Erythroblast (primary cell): Measurements from ENCODE around the gene MICAL2.

Source experiments
- GATA1 ChIP-seq: IDR thresholded peaks from 2 replicates; pipeline ENCODE4 v1.6.1; 2011; ENCODE audit warnings: low read depth, mild to moderate bottlenecking, control low read depth, low read length, moderate library complexity
- POLR2A ChIP-seq: IDR thresholded peaks from 2 replicates; pipeline ENCODE4 v1.6.1; 2011; ENCODE audit warnings: mild to moderate bottlenecking, low read length

- no peak for TF ChIP-seq POLR2A
- no peak for TF ChIP-seq GATA1
Measured at GRCh38 chr11:12241401-12241800, 131.0 kb downstream of the MICAL2 start.
